Measurements from ENCODE around the gene ATP13A5.

Gene ATP13A5

GRCh38 chr3:193372783-193373182 is 5.8 kb downstream of the ATP13A5 start:
- no peak for DNase-seq (ENCODE audit: low read depth)
- TF ChIP-seq CTCF (conservative IDR thresholded peaks at IDR 0.05; ENCODE audit: low read depth, low read length): no peak

GRCh38 chr3:193367868-193368267 is 10.7 kb downstream of the ATP13A5 start:
- no peak for DNase-seq (ENCODE audit: low read depth)
- TF ChIP-seq CTCF (conservative IDR thresholded peaks at IDR 0.05; ENCODE audit: low read depth, low read length): no peak
- H3K4me3 ChIP-seq (ENCODE audit: low read depth, low read length): no peak overlapping the region

More at GRCh38 chr3:193372783-193373182, 5.8 kb downstream of the ATP13A5 start:
- H3K4me3 ChIP-seq (ENCODE audit: low read depth, low read length): no peak overlapping the region

- no peak for TF ChIP-seq CTCF (conservative IDR thresholded peaks at IDR 0.05; ENCODE audit: low read depth, low read length)
- DNase-seq (ENCODE audit: low read depth): no peak
- no peak overlapping the region for H3K4me3 ChIP-seq (ENCODE audit: low read depth, low read length)
Measured at GRCh38 chr3:193357291-193357690, 21.3 kb downstream of the ATP13A5 start.

GRCh38 chr3:193354423-193354822 is 24.1 kb downstream of the ATP13A5 start:
- TF ChIP-seq CTCF (conservative IDR thresholded peaks at IDR 0.05; ENCODE audit: low read depth, low read length): no peak

GRCh38 chr3:193350744-193351143 is 27.8 kb downstream of the ATP13A5 start:
- H3K4me3 ChIP-seq (ENCODE audit: low read depth, low read length): no peak overlapping the region
- DNase-seq (ENCODE audit: low read depth): no peak
- TF ChIP-seq CTCF (conservative IDR thresholded peaks at IDR 0.05; ENCODE audit: low read depth, low read length): no peak

More at GRCh38 chr3:193354423-193354822, 24.1 kb downstream of the ATP13A5 start:
- H3K4me3 ChIP-seq (ENCODE audit: low read depth, low read length): no peak overlapping the region
- DNase-seq (ENCODE audit: low read depth): no peak

GRCh38 chr3:193348686-193349085 is 29.9 kb downstream of the ATP13A5 start:
- DNase-seq (ENCODE audit: low read depth): no peak
- TF ChIP-seq CTCF (conservative IDR thresholded peaks at IDR 0.05; ENCODE audit: low read depth, low read length): no peak
- no peak overlapping the region for H3K4me3 ChIP-seq (ENCODE audit: low read depth, low read length)
